GM12864 (cell line): ENCODE data around the gene ATOSB.
A peak's percentile ranks its signal among the peaks of the same experiment; 100 is the strongest.

Experiments used
- DNase-seq: peaks from one replicate; pipeline ENCODE4 v3.0.0-alpha.2; 2011; ENCODE audit warnings: low read depth
- H3K4me3 ChIP-seq: 2 replicates; pipeline ENCODE4 v1.5.1; 2011; ENCODE audit warnings: mild to moderate bottlenecking, low read depth, low read length, control low read depth
- CTCF ChIP-seq: IDR thresholded peaks from 2 replicates; pipeline ENCODE4 v1.5.1; 2011; ENCODE audit warnings: low read depth, mild to moderate bottlenecking, moderate library complexity, low read length, control low read depth, inconsistent platforms; ENCODE audit errors: missing control alignments

ATOSB gene

DNA sequence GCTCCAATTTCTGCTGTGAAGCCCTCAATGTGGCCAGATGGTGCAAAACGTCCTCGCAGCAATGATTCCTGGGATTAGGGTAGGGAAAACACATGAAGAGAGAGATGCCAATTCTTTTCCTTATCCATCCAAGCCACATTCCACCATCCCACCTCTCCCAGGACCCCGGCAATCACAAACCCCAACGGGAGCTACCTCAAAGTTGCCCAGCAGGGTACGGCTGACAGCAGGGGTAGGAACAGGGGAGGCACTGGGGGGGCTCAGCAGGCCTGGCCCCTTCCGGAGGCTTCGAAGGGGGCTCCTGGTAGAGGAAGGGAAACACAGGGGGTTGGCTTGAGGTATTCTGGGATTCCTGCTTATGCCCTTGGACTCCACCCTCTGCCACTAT lies 9.3 kb downstream of the ATOSB start:
- DNase-seq = no peak
- H3K4me3 ChIP-seq = no peak overlapping the region
- TF ChIP-seq CTCF = no peak

GRCh38 chr9:35105571-35106342 lies 9.9 kb downstream of the ATOSB start:
- TF ChIP-seq CTCF = no peak
- no peak overlapping the region for H3K4me3 ChIP-seq
- DNase-seq = no peak

DNA sequence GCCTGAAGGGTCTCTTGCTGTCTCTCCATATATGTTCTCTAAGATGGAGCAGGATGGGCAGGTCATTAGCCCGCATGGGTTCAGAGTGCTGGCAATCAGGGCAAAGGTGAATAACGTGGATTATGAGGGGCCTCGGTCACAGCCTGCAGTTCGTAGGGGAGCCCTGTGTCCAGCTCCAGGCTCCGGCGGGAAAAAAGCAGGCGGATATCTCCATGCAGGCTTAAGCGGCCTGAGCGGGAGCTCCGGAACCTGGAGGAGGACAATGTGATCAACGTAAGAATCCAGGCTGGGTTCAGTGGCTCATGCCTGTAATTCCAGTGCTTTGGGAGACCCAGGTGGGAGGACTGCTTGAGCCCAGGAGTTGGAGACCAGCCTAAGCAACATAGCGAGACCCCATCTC lies 10.5 kb downstream of the ATOSB start:
- no peak overlapping the region for H3K4me3 ChIP-seq
- DNase-seq = no peak
- TF ChIP-seq CTCF = no peak

DNA sequence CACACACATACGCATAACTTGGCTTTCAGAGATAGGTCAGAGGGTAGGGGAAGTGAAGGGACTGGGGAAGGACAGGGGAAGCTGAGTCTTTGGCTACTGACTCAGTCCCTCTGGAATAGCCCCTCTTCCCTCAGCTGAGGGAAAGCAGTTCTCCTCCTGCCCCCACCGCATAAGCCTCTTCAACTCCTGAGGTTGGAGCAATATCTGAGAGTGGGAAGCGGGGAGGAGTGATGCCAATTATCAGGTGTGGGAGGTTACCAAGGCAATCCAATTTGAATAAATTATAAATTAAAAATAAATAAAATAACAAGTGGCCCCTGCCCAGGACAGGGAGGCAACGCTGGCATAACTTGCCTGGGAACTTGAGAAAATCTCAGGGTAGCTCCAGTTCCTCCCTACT lies 11.1 kb downstream of the ATOSB start:
- DNase-seq = no peak
- H3K4me3 ChIP-seq = no peak overlapping the region
- no peak for TF ChIP-seq CTCF

DNA sequence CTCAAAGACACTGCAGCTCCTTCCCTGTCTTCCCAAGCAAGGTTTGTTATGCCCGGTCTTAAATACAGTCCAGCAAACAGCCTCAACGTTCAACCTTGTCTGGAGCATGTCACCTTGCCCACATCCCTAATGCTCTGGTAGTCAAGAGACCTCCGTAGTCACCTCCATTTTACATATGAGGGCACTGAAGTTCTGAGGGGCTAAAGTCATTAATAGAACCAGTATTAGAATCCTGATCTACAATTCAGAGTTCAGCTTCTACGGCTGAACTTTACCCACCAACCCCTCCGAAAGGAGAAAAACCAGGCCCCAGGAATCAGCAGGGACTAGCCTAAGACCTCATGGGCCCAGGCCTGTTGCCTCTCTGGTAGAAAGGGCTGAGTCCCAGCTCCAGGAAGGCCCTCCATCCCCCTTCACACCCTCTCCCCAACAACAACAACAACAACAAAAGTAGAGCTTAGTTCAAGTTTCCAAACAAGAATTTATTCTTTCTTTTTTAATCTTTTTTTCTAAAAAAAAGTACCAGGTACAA lies 11.9 kb downstream of the ATOSB start:
- peak overlapping the region; percentile 73 for H3K4me3 ChIP-seq
- TF ChIP-seq CTCF = no peak
- DNase-seq = no peak

DNA sequence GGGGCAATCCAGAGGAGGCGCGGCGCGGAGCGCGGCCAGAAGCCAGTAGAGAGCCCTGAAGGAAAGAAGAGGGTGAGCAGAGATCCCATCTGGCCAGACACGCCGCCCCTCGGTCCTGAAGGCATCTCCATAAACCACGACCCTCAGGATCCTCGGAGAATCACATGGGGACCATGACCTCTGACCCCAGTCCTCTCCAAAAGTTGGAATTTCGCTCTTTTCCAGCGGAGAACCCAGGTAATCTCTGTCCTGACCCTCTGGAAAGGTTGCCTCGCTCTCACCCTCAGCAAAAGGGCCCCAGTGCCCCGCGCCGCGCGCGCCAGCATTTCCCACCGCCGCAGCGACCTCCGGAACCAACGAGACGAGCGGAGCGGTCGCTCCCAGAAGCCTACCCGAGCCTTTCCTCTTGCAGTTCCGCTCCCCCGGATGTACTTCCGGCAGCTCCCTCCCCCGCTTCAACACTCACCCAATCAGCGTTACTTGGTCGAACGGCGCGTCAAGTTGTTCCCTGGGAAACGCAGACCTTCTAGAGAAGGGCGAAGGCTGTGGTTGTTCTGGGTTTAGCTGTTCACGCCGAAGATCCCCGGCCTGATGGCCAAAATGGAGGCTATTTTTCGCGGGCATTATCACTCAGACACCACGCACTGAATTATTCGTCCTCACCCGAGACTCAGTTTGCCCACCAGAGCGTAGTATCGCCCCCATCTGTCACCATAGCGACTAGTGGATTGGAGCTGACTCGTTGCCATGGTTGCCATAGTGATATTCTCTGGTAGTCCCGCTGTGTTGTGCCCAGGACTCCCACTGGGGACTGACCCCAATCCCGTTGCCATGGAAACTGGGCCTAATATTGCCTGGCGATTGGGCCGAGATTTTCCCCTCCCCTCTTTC lies 12.6 kb downstream of the ATOSB start, which contains the start of gene STOML2:
TSS of gene STOML2 (minus strand) at position 363 of the 891 bp plus-strand sequence. CDS start at position 326, 37 bp downstream.
- no peak for TF ChIP-seq CTCF
- H3K4me3 ChIP-seq = peak within 1 kb of the TSS; percentile 73
- DNase-seq = peak; percentile 91

GRCh38 chr9:35102465-35102768 lies 13.2 kb downstream of the ATOSB start:
- peak overlapping the region; percentile 73 for H3K4me3 ChIP-seq
- TF ChIP-seq CTCF = no peak
- DNase-seq = no peak
